HepG2 (cell line): ENCODE data around the gene RTP4.

Experiments used
- CSRNP2 ChIP-seq: sonication (generic); formaldehyde crosslinking; conservative IDR thresholded peaks from 2 replicates; pipeline ENCODE4 v1.8.0; 2022; ENCODE audit warnings: low read depth, missing genetic modification reagents
- CTCF ChIP-seq: sonication (generic); formaldehyde crosslinking; IDR thresholded peaks from 2 replicates; pipeline ENCODE4 v1.5.0; 2020; ENCODE audit warnings: mild to moderate bottlenecking, missing genetic modification reagents, moderate library complexity
- EP300 ChIP-seq, 3 experiments: sonication (generic) in 1 of 3; formaldehyde crosslinking in 1 of 3; IDR thresholded peaks; 2 replicates each; pipeline versions ENCODE4 v1.5.1 to v1.6.1; 2011 to 2020; ENCODE audit warnings: low read depth in 2 of 3, low read length in 2 of 3, borderline replicate concordance in 1 of 3, improper control_type of control experiment in 1 of 3, mild to moderate bottlenecking in 1 of 3, missing genetic modification reagents in 1 of 3, moderate library complexity in 1 of 3
- PREB ChIP-seq: sonication (generic); formaldehyde crosslinking; IDR thresholded peaks from 2 replicates; pipeline ENCODE4 v1.4.0; 2020; ENCODE audit warnings: missing genetic modification reagents
- REST ChIP-seq, 2 experiments: IDR thresholded peaks; 2 replicates each; pipeline ENCODE4 v1.6.1; 2011 to 2012; ENCODE audit warnings: low read length in 2 of 2, borderline replicate concordance in 1 of 2, low read depth in 1 of 2, mild to moderate bottlenecking in 1 of 2, moderate library complexity in 1 of 2
- SNAPC5 ChIP-seq: sonication (generic); formaldehyde crosslinking; IDR thresholded peaks from 2 replicates; pipeline ENCODE4 v1.8.1; 2023; ENCODE audit warnings: mild to moderate bottlenecking, missing genetic modification reagents, borderline replicate concordance
- TSC22D2 ChIP-seq: sonication (generic); formaldehyde crosslinking; IDR thresholded peaks from 2 replicates; pipeline ENCODE4 v1.5.1; 2020; ENCODE audit warnings: missing genetic modification reagents, mild to moderate bottlenecking, borderline replicate concordance

GRCh38 chr3:187358068-187358467, 10.1 kb upstream of the RTP4 start:
- no peak for TF ChIP-seq EP300 (IDR thresholded peaks at IDR 0.05; ENCODE audit: low read depth in 2 of 2, low read length in 2 of 2)
- no peak for TF ChIP-seq EP300 (CRISPR knock-in tag; IDR thresholded peaks at IDR 0.05; ENCODE audit: borderline replicate concordance)
- TF ChIP-seq CTCF: no peak
- TF ChIP-seq TSC22D2 (CRISPR knock-in tag): no peak
- TF ChIP-seq REST (IDR thresholded peaks at IDR 0.05; ENCODE audit: borderline replicate concordance in 1 of 2, low read depth in 1 of 2, low read length in 2 of 2): no peak
- no peak for TF ChIP-seq CSRNP2 (CRISPR knock-in tag)
- no peak for TF ChIP-seq SNAPC5 (CRISPR knock-in tag)
- no peak for TF ChIP-seq PREB (CRISPR knock-in tag)
